B cell (primary cell): ENCODE results near the gene BPIFB6.

Source experiments
- EZH2 ChIP-seq: IDR thresholded peaks from 2 replicates; pipeline ENCODE4 v1.6.1; 2012; ENCODE audit warnings: borderline replicate concordance, low read depth, mild to moderate bottlenecking, moderate library complexity, low read length; ENCODE audit not compliant: insufficient read depth, poor library complexity, severe bottlenecking
- TF ChIP-seq, protein P1 (sequence below): fragments of 200-600 bp; IDR thresholded peaks from one replicate; pipeline ENCODE4 v1.8.0; 2022; ENCODE audit warnings: antibody characterized with exemption, mild to moderate bottlenecking

DNA sequence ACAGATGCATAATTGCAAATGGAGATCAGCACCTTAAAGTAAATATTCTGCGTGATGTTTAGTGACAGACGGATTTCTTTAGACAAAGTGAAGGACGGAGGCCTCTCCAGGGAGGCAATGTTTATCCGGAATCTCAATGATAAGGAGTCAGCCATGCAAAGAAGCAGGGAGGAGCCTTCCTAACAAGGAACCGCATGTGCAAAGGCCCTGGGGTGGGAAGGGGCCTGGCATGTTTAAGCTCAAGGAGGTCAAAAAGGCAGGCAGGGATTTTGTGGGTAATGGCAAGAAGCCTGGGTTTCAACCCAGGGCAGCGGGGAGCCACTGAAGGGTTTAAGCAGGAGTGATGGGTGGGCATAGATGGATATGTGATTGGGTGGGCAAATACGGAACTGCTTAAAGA is 22.9 kb downstream of the BPIFB6 start:
- TF ChIP-seq, protein P1, sequence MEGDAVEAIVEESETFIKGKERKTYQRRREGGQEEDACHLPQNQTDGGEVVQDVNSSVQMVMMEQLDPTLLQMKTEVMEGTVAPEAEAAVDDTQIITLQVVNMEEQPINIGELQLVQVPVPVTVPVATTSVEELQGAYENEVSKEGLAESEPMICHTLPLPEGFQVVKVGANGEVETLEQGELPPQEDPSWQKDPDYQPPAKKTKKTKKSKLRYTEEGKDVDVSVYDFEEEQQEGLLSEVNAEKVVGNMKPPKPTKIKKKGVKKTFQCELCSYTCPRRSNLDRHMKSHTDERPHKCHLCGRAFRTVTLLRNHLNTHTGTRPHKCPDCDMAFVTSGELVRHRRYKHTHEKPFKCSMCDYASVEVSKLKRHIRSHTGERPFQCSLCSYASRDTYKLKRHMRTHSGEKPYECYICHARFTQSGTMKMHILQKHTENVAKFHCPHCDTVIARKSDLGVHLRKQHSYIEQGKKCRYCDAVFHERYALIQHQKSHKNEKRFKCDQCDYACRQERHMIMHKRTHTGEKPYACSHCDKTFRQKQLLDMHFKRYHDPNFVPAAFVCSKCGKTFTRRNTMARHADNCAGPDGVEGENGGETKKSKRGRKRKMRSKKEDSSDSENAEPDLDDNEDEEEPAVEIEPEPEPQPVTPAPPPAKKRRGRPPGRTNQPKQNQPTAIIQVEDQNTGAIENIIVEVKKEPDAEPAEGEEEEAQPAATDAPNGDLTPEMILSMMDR, result no peak
- no peak for TF ChIP-seq EZH2
